Medulla oblongata (tissue), 1 donor: ENCODE data around the gene RAB43.
A peak's percentile ranks its signal among the peaks of the same experiment; 100 is the strongest.
"Not testable (repeated sequence)": the region's sequence is repeated elsewhere in the genome, so short reads cannot be mapped to it uniquely, and the experiment has no call there.

Experiments used
- DNase-seq: peaks from one replicate; pipeline ENCODE4 v3.0.0-alpha.2; 2015; ENCODE audit errors: extremely low spot score

The RAB43 gene

DNA sequence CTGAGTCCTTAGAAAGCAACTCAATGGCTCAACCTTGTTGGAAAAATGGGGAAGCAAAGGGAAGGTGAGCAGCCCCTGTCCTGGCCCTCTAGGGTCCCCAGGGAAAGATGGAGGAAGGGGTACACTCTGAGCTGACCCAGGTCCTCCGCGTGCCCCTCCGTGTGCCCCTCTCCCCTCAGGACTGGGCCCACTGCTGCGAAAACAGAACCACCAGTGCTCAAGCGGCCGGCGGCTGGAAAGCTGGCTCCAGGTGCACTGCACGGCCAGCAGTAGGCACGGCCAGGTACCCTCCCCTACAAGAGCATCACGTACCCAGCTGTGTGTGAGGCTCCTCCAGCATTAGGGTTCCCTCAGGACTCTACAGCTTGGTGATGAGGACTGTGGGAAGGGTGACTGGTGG is 26.3 kb downstream of the RAB43 start:
- DNase-seq, result no peak

DNA sequence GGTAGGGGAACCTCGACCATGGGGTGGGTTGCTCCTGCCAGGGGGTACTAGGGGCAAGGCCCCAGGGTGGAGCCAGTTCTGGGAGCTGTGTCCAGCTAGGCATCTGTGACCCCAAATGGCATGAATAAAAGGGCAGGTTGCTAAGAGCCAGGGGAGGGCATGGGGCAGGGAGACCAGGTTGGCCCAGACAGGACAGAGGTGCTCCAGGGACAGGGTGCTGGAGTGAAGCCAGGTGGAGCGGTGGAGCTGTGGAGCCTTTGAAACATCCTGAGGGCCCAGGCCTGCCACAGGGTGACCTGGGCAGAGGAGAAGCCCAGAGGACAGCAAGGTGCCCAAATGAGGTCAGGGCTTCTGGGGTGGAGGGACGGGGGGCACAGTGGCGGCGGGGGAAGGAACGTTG is 33.3 kb downstream of the RAB43 start:
- not testable (repeated sequence) for DNase-seq

DNA sequence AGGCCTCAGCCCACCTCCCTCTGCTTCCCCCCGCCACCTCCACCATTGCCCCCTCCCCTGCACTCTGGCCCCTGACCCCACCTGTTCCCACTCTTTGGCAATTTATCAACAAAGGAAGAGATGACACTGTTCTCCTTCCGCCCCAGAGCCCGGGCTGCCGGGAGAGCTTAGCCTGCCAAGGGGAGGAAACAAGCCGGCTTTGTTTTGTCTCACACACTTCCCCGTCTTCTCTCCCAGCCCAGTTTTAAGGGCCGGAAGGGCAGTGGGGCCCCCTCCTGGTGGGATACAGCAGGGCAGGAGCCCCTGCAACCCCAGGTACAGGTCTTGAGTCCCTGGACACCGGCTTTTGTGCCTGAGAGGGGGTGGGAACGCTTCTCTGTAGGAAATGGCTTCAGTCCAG is 33.7 kb downstream of the RAB43 start:
- DNase-seq, result peak; percentile 51

DNA sequence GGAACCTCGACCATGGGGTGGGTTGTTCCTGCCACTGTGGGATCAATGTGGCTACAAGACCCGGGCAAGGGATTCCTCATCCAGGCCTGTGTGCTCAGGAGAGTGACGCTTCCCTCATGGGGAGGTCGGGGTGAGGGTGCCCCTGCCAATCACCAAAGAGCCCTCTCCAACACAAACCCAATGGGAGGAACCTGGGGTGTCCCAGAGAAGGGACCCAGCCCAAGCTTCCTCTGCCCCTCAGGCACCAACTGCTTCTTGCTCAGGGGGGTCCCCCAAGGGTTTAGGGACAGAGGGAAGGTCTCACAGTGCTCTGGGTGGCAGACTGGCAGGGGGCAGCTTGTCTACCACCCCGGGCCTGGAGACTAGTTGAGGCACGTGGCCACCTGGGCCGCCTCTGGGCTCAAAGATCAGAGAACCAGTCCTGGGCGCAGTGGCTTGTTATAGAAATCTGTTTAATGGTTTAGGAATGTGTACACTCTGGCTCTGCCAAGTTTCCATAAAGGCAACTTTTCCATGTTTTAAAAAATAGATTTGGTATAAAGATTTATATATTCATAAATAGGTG is 34.4 kb downstream of the RAB43 start:
- DNase-seq, result no peak

DNA sequence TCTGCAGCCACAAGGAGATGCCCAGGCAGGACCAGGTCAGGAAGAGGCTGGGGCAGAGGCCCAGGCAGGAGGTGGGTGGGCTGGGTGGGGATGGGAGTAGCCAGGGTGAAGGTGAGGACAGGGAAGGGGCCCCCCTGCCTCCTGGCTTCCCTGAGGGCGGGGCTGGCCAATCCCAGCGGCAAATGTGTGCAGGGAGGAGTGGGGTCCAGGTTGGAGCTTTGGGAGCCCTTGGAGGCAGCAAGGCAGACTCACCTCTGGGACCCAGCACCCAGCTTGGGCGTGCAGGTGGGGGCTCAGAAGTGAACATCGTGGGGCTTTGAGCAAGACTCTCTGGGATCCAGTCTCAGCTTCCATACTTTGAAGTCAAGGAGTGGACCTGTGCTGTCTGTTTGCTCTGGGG is 35.8 kb downstream of the RAB43 start:
- DNase-seq, result no peak

DNA sequence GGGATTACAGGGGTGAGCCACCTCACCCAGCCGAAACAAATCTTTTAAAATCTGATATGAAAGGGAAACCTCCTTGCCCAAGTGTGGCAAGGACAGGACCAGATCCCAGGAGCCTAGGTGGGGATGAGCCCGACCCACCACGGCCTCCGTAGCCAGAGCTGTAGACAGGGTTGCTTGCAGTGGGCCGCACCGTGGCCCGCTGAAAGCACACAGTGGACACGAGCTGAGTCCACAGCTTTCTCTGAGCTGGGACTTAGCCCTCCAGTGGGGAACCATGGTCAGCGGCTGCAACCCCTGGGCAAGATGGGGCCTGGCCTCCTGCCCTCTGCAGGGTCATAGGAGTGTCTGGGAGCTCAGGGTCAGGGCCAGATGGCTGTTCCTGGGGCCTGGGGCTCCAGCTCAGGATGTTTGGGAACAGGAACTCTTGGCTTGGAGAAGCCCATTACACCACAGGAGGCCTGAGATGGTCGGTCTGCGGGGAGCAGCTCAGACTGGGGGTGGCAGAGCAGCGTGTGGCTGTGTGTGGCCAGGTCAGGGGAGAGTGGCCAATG is 36.4 kb downstream of the RAB43 start:
- DNase-seq, result no peak

DNA sequence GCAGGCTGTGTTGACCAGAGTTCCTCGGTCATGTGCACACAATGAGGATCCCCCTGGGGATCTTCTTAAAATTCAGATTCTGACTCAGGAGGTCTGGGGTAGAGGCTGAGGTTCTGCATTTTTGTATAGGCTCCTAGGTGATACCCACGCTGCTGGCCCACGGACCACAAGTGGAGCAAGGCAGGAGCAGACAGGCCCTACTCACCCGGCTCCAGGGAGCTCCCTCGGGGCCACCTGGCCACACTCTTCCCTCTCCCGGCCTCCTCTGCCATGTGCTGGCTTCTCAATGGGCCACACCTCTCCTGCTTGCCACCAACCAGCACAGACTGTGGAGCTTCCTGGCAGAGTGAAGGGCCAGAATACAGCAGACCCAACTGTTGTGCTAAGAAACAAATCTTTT is 37.1 kb downstream of the RAB43 start:
- DNase-seq, result no peak

DNA sequence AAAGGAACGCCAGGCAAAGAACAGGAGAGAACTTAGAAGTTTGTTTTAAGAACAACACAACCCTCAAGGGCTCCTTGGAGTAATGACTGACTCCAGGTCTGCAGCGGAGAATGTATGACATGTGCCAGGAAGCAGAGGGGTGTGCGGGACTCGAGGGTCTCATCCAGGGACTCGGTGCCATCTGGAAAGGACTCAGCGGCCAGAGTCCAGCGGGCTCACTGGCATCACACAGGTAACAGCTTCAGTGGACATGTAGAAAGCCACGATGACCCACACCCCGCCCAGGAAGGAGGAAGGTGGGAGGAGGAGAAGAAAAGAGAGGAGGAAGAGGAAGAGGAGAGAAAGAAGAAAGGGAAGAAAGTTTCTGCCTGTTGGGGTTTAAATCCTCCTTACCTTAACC is 39.6 kb downstream of the RAB43 start:
- DNase-seq, result no peak

DNA sequence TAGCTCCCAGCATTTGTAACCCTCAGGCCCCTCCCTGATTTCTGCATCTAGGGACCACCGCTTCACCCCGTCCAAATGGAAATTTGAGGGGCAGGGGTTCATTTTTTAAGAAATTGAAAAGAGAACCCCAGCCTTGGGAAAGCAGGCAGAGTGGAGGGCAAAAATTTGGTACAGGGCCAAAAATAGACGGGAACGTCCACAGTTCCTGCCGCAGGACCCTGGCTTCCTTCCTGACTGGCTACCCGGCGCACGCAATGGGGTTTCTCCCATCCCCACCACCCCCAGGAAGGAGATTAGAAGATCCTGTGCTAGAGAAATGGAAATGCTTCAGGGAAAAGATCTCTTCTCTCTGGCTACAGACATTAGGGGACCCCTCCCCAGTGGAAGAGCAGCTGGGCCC is 40.1 kb downstream of the RAB43 start:
- no peak for DNase-seq

DNA sequence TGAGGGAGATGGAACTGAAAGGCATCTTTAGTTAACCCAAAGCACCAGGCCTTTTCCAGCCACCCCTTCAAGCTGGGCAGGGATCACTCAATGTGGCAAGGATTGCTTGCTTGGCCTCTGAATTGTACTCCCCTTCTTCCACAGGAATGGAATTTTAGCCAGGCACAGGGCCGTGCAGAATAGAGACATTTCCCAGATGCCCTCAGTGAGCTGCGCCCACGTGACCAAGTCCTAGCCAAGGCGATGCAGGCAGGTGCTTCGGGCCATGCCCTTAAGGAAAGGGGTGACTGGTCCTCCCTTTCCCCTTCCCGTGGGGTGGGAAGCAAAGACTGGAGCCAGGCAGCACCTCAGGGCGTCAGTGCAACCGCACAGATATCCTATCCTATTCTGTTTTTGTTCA is 43.1 kb downstream of the RAB43 start:
- DNase-seq, result no peak

DNA sequence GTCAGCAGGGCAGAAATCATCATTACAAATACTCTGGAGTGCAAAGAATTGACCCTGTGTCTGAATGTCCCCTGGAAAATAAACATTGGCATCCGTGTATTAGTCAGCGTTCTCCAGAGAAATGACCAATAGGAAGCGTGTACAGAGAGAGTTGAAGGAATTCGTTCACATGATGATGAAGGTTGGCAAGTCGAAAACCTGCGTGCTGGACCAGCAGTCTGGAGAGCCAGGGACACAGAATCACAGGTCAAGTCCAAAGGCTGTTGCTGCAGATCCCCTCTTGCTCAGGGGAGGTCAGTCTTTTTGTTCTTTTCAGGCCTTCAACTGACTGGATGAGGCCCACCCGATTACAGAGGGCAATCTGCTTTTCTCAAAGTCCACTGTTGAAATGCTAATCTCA is 44.4 kb downstream of the RAB43 start:
- DNase-seq, result no peak

DNA sequence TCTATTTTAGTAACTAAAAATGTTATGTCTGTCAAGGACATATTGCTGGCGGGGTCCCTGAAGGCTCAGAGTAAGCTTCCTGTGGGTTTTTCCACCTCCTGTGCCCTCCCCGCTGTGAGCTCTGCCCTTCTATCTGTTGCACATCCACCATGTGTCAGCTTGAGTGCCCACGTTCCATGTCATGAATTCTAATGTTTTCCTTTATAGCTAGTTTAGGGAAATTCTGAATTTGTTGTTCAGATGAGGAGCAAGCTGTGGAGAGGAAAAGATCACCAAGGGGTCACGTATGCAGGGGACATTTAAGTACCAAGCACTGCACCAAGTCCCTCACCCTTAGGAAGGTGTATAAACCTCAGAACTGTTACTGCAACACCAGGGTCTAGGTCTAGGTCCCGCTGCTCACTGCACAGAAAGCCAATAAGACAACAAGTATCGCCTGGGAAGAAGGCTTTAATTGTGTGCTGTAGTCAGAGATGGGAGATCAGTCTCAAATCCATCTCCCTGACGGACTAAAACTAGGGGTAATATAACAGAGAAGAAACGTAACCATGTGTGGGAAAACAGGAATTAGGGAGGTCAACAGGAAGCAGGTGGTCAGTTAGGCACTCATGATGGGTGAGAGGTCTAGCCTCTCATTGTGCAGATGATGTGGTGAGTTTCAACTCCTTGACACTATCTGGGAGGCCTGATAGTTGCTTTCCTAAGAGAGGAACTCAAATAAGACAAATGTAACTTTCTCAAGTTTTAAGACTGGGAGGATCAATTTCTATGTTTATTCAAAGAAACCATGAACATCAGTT is 51.3 kb downstream of the RAB43 start:
- no peak for DNase-seq

DNA sequence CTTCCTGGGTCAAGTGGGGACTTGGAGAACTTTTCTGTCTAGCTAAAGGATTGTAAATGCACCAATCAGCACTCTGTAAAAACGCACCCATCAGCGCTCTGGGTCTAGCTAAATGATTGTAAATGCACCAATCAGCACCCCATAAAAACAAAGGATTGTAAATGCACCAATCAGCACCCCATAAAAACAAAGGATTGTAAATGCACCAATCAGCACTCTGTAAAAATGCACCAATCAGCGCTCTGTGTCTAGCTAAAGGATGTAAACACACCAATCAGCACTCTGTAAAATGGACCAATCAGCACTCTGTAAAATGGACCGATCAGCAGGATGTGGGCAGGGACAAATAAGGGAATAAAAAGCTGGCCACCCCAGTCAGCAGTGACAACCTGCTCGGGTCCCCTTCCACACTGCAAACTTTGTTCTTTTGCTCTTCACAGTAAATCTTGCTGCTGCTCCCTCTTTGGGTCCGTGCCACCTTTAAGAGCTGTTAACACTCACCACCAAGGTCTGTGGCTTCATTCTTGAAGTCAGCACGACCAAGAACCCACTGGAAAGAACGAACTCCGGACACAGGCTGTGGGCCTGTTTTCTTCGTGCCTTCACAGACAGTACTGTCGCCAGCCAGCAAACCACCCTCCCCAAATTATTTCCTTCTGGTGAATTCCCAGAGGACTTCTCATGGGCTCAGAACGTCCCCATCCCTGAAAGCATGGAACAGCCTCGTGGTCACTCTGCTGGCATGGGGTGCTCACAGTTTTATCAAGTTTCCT is 52.1 kb downstream of the RAB43 start:
- DNase-seq, result not testable (repeated sequence)

DNA sequence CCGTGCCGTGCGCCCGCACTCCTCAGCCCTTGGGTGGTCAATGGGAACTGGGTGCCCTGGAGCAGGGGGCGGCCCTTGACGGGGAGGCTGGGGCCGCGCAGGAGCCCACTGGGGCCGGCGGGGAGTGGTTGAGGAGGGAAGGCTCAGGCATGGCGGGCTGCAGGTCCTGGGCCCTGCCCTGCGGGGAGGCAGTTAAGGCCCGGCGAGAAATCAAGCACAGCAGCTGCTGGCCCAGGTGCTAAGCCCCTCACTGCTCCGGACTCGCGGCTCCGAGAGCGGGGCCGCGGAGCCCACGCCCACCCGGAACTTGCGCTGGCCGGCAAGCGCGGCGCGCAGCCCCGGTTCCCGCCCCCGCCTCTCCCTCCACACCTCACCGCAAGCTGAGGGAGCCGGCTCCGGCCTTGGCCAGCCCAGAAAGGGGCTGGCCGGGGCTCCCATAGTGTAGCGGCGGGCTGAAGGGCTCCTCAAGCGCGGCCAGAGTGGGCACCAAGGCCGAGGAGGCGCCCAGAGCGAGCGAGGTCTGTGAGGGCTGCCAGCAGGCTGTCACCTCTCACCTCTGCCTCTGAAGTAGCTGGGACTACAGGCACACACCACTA is 53.2 kb downstream of the RAB43 start:
- DNase-seq, result no peak

DNA sequence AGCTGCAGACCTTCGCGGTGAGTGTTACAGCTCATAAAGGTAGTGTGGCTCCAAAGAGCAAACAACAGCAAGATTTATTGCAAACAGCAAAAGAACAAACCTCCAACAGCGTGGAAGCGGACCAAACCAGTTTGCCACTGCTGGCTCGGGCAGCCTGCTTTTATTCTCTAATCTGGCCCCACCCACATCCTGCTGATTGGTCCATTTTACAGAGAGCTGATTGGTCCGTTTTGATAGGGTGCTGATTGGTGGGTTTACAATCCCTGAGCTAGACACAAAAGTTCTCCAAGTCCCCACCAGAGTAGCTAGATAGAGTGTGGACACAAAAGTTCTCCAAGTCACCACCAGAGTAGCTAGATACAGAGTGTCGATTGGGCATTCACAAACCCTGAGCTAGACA is 53.9 kb downstream of the RAB43 start:
- DNase-seq, result not testable (repeated sequence)

DNA sequence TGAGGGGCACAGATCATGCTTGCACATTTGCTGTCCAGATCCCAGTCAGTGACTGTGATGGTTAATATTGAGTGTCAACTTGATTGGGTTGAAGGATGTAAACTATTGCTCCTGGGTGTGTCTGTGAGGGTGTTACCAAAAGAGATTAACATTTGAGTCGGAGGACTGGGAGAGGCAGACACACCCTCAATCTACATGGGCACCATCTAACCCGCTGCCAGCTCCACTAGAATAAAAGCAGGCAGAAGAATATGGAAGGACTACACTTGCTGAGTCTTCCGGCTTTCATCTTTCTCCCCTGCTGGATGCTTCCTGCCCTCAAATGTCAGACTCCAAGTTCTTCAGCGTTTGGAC is 55.9 kb downstream of the RAB43 start:
- no peak for DNase-seq

DNA sequence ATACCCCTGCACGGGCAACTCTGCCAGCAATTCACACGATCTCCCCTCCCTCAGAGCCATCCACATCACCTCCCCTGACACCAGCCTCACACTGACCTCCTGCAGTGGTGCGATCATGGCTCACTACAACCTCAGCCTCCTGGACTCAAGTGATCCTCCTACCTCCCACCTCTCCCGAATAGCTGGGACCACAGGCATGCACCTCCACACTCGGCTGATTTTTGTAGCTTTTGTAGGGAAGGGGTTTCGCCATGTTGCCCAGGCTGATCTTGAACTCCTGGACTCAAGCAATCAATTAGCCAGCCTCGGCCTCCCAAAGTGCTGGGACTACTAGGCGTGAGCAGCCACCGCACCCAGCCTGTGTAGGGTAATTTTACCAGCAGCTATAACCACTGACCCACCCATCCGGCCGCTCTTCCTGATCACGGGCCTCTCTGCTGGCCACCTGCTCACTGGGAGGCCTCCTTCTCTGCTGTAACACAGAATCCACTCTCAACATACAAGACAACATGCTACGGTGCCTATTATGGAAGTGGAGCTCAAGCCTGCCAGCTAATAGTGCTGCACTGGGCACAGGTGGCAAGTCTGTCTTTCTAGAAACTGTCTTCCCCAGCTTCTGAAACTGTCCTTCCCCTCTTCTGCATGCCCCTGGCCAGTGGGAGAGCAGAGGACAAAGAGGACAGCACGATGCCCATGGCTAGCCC is 56.4 kb downstream of the RAB43 start:
- DNase-seq, result no peak

DNA sequence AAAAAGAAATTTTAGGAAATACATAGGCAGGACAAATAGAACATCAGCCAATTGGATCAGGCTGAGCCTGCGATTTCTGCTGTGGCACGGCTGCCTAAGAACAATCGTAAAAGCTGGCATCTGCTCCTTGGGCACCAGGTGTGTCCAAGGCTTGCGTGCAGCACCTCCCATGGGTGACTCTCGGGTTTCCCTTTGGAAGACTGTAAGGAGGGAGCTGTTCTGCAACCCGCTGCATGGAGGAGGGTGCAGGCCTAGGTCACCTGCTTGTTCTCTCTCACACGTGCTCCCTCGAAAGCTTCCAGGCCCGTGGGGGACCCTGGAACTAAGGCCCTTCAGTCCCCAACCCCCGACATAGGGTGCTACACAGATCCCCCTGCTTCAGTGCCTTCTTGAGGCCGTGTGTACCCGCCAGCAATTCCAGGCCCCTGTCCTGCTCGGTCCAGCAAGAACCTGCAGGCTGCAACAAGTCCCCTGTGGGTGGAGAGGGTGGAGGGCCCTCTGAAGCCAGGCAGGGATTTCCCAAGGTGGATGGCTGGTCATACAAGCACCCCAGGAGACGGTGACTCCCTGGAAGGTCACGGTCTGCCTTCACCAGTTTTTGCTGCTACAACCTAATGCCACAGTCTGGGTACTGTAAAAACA is 57.6 kb downstream of the RAB43 start:
- no peak for DNase-seq

DNA sequence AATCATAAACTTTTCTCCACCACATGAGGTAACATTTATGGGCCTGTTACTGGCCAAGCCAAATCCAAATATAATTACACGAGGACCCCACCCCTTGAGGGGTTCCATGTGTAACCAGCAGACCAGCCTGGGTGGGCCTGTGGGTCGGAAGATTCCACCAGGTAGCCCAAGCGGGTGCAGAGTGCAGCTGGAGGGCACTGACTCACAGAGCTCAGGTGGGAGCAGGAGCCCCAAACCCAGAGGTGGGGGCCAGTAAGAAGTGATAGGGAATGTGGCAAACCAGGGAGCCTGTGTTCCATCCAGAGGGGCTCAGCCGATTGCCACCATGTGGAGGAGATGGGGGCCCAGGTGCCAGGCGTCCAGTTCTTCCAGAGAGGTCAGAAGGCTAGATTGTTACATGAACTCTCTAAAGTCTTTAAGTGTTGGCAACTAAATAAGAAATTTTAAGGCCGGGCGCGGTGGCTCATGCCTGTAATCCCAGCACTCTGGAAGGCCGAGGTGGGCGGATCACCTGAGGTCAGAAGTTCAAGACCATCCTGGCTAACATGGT is 58.4 kb downstream of the RAB43 start:
- no peak for DNase-seq

DNA sequence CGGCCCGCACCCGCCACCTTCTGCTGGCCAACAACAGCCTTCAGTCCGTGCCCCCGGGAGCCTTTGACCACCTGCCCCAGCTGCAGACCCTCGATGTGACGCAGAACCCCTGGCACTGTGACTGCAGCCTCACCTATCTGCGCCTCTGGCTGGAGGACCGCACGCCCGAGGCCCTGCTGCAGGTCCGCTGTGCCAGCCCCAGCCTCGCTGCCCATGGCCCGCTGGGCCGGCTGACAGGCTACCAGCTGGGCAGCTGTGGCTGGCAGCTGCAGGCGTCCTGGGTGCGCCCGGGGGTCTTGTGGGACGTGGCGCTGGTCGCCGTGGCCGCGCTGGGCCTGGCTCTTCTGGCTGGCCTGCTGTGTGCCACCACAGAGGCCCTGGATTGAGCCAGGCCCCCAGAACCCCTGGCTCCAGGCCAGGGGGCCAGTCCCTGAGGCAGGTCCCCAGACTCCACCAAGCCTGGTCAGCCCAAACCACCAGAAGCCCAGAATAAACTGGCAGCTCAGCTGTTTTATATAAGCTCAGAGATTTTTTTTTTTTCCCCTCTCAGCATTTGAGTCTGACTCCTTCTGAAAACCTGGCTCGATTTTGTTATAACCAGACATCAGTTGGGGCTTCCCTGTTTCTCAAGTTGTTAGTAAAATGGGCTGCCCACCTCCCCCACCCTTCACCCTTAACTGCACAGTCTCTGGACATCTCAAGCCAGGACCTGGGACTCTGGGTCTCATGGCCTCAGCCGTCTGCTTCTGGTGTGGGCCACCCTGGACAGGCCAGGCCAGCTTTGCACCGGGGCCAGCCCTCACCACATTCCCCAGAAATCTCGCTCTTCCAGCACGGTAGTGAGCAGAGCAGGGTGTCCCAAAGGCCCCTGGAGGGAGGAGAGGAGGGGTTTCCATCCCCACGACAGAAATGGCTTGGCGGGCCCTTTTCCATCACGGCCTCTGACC is 59.4 kb downstream of the RAB43 start:
- DNase-seq, result no peak
